HG02884 (cell line): ENCODE measurements around the gene HDGFL2.

Experiments used
- ATAC-seq: cut with Tn5 transposase; IDR thresholded peaks from one replicate; pipeline ENCODE4 v1.9.1; 2021; ENCODE audit warnings: mild to moderate bottlenecking, moderate library complexity; ENCODE audit not compliant: unreplicated experiment

Gene HDGFL2

DNA sequence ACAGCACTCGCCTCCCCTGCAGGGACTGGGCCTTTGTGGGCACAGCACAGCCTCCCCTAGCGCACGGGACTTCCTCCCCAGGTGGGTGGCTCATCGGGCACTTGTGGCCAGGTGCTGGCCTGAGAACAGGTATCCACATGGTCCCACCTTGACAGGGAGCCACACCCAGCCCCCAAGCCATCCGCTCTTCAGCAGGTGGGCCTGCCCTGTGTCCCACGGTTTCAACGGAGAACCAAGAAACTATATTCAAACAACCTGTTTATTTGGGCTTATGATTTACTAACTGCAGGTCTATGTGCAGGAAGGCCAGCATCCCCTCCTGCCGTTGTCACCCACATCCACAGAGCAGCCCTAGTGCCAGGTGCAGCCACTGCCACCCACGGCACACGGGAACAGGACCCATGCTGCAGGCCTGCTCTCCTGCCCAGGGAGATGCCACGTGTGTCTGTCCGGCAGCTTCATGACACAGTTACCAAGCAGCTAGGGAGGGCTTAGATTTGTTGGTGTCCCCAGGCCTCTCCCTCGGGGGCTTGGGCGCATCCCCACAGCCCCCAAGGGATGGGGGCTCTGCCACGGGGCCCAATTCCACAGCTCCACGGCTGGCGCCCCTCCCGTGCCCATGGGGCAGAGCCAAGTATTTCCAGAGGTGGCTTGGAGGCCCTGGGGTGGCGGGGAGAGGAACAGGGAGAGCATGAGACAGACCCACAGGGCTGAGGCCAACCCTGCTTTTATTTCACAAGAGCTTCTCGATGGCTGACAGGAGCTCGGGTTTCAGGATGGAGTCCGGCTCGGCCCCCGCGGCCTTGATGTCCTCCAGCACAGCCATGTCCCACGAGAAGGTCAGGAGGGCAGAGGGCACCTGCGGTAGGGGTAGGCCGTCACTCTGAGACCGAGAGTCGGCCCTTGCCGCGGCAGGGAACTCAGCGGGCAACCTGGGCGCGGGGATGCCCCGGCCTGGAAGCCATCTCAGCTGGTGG is 27.0 kb upstream of the HDGFL2 start:
- no peak for ATAC-seq

- no peak for ATAC-seq
Observed at GRCh38 chr19:4445963-4446703, 26.0 kb upstream of the HDGFL2 start.

- ATAC-seq: no peak
Observed at GRCh38 chr19:4446704-4447200, 25.3 kb upstream of the HDGFL2 start.

- ATAC-seq: no peak
Observed at GRCh38 chr19:4447327-4448146, 24.6 kb upstream of the HDGFL2 start.

- no peak for ATAC-seq
Observed at GRCh38 chr19:4448147-4448985, 23.7 kb upstream of the HDGFL2 start.

DNA sequence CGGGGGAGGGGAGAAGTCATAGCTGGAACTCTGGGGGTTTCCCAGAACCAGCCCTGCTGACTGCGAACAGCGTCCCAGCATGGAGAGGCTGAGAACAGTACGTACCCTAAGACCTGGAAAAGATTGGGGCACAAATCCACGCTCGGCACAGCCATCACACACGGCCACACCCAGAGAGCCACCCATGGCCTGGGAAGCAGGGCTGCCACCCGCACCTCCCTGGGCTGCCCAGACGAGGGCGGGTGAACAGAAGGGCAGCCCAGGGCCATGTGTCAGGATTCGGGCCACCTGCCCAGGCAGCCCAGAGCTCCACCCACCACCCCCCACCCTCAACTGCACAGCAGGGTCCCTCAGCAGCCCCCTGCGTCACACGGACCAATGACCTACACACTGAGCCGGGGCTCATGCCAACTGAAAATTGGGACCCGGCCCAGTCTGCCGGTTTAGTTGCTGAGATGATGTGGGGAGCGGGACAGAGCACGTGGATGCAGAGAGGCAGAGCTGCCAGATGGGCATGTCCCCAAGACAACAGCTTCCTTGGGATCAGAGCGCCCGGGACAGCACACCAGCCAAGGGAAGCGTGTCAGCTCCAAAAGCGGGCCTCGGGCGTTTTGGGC is 23.0 kb upstream of the HDGFL2 start:
- ATAC-seq: no peak

GRCh38 chr19:4449639-4450028 is 22.5 kb upstream of the HDGFL2 start:
- ATAC-seq: no peak

DNA sequence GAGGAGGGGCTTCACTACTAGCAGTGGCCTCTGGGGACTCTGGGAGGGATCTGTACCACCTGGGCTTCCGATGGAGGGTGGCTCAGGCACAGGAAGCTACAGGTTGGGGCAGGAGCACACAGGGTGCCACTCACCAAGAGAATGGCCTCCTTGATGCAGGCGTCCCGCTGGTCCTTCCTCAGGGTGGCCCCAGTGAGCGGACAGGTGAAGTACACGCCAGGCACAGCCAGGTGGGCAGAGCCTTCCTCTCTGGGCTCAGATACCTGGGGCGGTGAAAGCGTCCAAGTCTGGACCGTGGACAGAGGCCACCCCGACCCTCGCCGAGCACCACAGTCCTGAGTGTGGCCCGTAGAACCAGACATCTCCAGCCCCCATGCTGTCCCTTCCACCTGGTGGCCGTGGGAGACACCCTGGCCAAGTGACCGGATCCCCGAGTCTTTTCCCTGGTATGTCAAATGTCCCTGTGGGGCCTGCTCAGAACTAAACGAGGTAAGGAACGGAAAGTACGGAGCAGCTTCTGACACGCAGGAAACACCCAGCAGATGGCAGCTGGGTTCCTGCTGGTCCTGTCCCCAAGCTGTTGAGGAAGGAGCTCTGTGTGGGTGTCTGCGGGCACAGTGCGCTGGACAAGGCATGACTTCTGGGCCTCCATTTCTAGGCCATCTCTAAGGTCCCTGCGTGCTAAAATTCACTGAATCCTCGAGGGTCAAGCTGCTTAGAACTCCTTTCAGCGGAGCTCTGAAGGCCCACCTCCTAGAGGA is 19.7 kb upstream of the HDGFL2 start:
- ATAC-seq: no peak

DNA sequence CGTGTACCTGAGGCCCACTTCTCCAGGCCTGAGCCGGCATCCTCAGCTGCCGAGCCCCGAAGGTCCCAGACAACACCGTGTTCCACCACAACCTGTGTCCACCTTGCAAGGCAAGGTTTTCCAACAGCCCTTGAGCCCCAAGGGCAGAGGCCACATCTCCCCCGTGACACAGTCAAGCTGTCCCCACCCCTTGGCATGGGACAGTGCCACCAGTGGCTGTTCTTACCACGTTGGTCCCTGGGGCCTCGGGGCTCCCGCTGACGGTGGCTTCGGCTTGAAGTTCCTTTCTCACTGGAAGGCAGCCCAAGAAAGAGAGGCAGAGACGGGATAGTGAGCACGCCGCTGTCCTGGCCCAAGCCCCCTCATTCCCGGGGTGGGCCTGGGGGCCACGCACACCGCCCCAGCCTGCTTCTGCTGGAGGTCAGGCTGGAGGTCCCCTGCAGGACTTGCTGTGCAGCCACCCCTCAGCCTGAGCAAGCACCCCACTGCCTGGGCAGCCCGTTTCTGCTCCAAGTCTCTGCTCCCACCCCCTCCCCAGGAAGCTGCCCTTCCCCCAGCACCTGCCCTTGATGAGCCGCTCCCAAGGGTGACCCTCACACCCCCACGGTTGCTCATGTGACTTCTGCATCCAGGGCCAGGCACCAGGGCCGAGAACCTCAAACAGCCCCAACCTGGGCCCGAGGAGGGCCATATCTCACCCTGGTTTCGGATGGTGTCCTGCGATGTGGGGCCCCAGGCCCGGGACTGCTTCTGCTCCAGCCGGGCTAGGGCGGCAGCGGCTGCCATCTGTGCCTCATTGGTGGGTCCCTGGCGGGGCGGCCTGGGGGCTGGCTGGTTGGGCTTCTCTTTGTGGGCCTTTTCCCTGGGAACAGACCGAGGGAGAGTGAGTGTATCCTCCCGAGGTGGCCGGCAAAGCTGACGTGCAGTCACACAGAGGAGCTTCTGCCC is 18.6 kb upstream of the HDGFL2 start:
- no peak for ATAC-seq

GRCh38 chr19:4454747-4455718 is 17.1 kb upstream of the HDGFL2 start:
- no peak for ATAC-seq

- ATAC-seq: no peak
Observed at GRCh38 chr19:4455719-4456475, 16.2 kb upstream of the HDGFL2 start.

DNA sequence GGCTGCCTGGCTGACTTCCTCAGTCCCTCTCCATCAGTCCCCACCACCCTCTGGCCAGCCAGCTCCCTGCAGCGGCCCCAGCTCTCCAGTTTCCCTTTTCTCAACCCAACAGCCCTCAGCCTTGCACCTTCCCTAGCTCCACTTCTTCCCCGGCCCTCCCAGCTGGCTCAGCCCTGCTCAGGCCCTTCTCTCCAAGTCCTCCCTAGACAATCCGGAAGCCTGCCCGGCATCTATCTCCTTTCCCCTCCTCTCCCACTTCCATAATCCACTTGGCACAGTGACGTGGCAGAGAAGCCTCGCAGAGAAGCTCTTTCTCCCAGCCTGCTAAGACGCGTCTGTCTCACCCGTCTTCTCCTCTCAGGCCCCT is 15.6 kb upstream of the HDGFL2 start:
- ATAC-seq: no peak

- no peak for ATAC-seq
Observed at GRCh38 chr19:4456843-4457653, 15.0 kb upstream of the HDGFL2 start.

- ATAC-seq: peak; percentile 76
Observed at GRCh38 chr19:4457654-4458395, 14.3 kb upstream of the HDGFL2 start, which contains the start of gene UBXN6. Gene UBXN6 (minus strand): TSS chr19:4457794. CDS start chr19:4457697, 97 bp downstream.
